Measurements from ENCODE around the gene PCYT2. TPM values are rescaled to one million over a fixed set of nuclear protein-coding genes. Genes with fewer than 3 reads are reported as not detected.

The PCYT2 gene
- total and polyA plus RNA-seq, 9 of the 15 experiments (the other 6 are each of a cell fraction or from before 2014, with no cell fraction given), result 0.92 to 134 (median 82.5) TPM

GRCh38 chr17:81871387-81872230, 39.6 kb downstream of the PCYT2 start (continued):
- TF ChIP-seq, protein P1, sequence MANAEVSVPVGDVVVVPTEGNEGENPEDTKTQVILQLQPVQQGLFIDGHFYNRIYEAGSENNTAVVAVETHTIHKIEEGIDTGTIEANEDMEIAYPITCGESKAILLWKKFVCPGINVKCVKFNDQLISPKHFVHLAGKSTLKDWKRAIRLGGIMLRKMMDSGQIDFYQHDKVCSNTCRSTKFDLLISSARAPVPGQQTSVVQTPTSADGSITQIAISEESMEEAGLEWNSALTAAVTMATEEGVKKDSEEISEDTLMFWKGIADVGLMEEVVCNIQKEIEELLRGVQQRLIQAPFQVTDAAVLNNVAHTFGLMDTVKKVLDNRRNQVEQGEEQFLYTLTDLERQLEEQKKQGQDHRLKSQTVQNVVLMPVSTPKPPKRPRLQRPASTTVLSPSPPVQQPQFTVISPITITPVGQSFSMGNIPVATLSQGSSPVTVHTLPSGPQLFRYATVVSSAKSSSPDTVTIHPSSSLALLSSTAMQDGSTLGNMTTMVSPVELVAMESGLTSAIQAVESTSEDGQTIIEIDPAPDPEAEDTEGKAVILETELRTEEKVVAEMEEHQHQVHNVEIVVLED (CRISPR knock-in tag; IDR thresholded peaks at IDR 0.05), result peak; percentile 57
- TF ChIP-seq HDAC3 (IDR thresholded peaks at IDR 0.05; ENCODE audit: borderline replicate concordance, partially characterized antibody) (no peak), CBX2 (IDR thresholded peaks at IDR 0.05; ENCODE audit: insufficient read depth, low read length, poor library complexity, severe bottlenecking) (no peak), BRD9 (IDR thresholded peaks at IDR 0.05; ENCODE audit: low read depth, partially characterized antibody) (peak; percentile 42), EHMT2 (IDR thresholded peaks at IDR 0.05) (no peak), OTX1 (CRISPR knock-in tag; IDR thresholded peaks at IDR 0.05) (no peak; the same call in 1 of the 2 replicates), ZC3H8 (IDR thresholded peaks at IDR 0.05) (no peak), HSF4 (CRISPR knock-in tag; IDR thresholded peaks at IDR 0.05; ENCODE audit: borderline replicate concordance) (no peak), CREB3 (tag; conservative IDR thresholded peaks at IDR 0.05; ENCODE audit: low read depth) (peak; percentile 67), HNRNPL (IDR thresholded peaks at IDR 0.05; ENCODE audit: low read depth, low read length) (peak; percentile 64; the same call in 1 of the 2 replicates), CBX3 (IDR thresholded peaks at IDR 0.05; ENCODE audit: borderline replicate concordance in 1 of 2, low read length in 2 of 2) (no peak), ZNF518B (CRISPR knock-in tag; IDR thresholded peaks at IDR 0.05) (no peak), DPF2 (IDR thresholded peaks at IDR 0.05) (no peak), POLR2A (conservative IDR thresholded peaks at IDR 0.05) (peak; percentile 75), TAL1 (IDR thresholded peaks at IDR 0.05) (no peak), ELF1 (tag; IDR thresholded peaks at IDR 0.05) (no peak; the same call in 1 of the 2 replicates), HNRNPH1 (optimal IDR thresholded peaks at IDR 0.05; ENCODE audit: low read depth, low read length) (no peak), HDAC2 (IDR thresholded peaks at IDR 0.05) (peak; percentile 37; the same call in 1 of the 2 replicates), ESRRA (IDR thresholded peaks at IDR 0.05; ENCODE audit: borderline replicate concordance, low read depth) (peak; percentile 46; the same call in 1 of the 2 replicates), NFATC3 (IDR thresholded peaks at IDR 0.05) (no peak)
- TF ChIP-seq, protein P2, sequence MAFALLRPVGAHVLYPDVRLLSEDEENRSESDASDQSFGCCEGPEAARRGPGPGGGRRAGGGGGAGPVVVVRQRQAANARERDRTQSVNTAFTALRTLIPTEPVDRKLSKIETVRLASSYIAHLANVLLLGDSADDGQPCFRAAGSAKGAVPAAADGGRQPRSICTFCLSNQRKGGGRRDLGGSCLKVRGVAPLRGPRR (CRISPR knock-in tag; IDR thresholded peaks at IDR 0.05), result no peak
